Measurements from ENCODE around the gene ZMPSTE24.
"Not testable (repeated sequence)": the region's sequence is repeated elsewhere in the genome, so short reads cannot be mapped to it uniquely, and the experiment has no call there.

The ZMPSTE24 gene

GRCh38 chr1:40257688-40258444 lies at the start of gene ZMPSTE24:
ZMPSTE24 (plus strand) TSS chr1:40258236; CDS start chr1:40258272, 36 bp downstream.
- no peak for TF ChIP-seq CTCF (conservative IDR thresholded peaks at IDR 0.05)

GRCh38 chr1:40210511-40211204 lies 47.4 kb upstream of the ZMPSTE24 start:
- TF ChIP-seq CTCF (conservative IDR thresholded peaks at IDR 0.05) = no peak
- no peak overlapping the region for H3K27ac ChIP-seq

More at GRCh38 chr1:40257688-40258444, at the start of gene ZMPSTE24:
- H3K27ac ChIP-seq = peak within 1 kb of the TSS; percentile 96

GRCh38 chr1:40218333-40218732 lies 39.7 kb upstream of the ZMPSTE24 start:
- TF ChIP-seq CTCF (conservative IDR thresholded peaks at IDR 0.05) = no peak

GRCh38 chr1:40221471-40221905 lies 36.5 kb upstream of the ZMPSTE24 start:
- H3K27ac ChIP-seq = not testable (repeated sequence)

More at GRCh38 chr1:40218333-40218732, 39.7 kb upstream of the ZMPSTE24 start:
- no peak overlapping the region for H3K27ac ChIP-seq

GRCh38 chr1:40221977-40222772 lies 35.9 kb upstream of the ZMPSTE24 start:
- no peak overlapping the region for H3K27ac ChIP-seq

GRCh38 chr1:40224040-40224439 lies 34.0 kb upstream of the ZMPSTE24 start:
- no peak overlapping the region for H3K27ac ChIP-seq
- no peak for TF ChIP-seq CTCF (conservative IDR thresholded peaks at IDR 0.05)

More at GRCh38 chr1:40221977-40222772, 35.9 kb upstream of the ZMPSTE24 start:
- no peak for TF ChIP-seq CTCF (conservative IDR thresholded peaks at IDR 0.05)

GRCh38 chr1:40226192-40226591 lies 31.8 kb upstream of the ZMPSTE24 start:
- H3K27ac ChIP-seq = no peak overlapping the region
- TF ChIP-seq CTCF (conservative IDR thresholded peaks at IDR 0.05) = no peak

Data from VCaP (cell line).